ENCODE data around the gene CDH23. TPM values are rescaled to one million over a fixed set of nuclear protein-coding genes. Genes with fewer than 3 reads are reported as not detected.

CDH23 gene
- total RNA-seq, 2 experiments from 2014 or later, result 4.6 to 5.2 TPM

DNA sequence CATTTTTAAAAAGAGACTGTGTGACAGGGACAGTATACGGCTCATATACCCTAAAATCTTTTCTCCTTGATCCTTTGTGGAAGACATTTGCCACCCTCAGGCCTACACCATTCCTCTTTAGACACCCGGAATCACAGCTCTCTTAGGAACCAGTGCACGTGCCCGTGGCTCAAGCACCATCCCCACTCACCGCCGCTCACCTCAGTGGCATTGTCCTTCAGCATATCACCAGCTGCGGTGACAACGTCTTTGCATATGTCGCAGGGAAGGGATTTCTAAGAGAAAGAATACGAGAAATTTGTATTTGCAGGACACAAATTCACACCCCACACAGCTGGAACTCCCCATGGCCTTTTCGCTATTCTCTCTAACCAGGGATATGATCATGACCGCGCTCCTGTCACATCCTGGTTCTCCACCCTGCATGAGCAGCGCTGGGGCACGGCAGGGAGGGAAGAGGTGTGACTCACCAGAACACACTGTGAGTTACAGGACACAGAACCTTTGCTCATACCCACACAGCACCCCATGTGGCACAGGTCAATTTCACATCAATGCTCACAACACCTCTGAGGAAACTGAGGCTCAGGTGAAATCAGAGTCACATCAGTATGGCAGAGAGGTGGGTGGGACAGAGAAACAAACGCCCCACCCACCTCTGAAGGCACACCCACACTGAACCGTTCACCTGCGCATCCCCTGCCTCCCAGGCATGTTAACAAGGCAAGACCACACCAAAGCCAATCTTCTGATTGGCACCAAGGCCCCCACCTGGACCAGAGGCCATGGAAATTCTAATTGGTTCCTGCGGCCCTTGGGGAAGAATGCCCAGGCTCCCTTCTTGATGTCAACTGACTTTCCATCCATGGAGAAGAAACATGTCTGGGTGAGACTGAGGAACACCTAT is 435.2 kb downstream of the CDH23 start:
- H3K4me3 ChIP-seq (ENCODE audit: low read length), result no peak overlapping the region
- H3K36me3 Mint-ChIP-seq (ENCODE audit: low read depth), result peaks cover 59% of the 10 kb centered on the region
- POLR2A ChIA-PET, result no interaction called here
- no peak overlapping the region for H3K27ac Mint-ChIP-seq
- H3K36me3 ChIP-seq (ENCODE audit: insufficient read depth, low read length), result peaks cover 63% of the 10 kb centered on the region
- peak in 2 of 14 experiments; percentile 29 to 56 for DNase-seq
- H3K27me3 Mint-ChIP-seq, result no peaks in the 10 kb centered on the region
- peaks cover 16% of the 10 kb centered on the region for H3K4me1 Mint-ChIP-seq (ENCODE audit: low read depth)
- no peak overlapping the region for H3K4me3 Mint-ChIP-seq
- CTCF ChIA-PET, result no interaction called here
- peaks cover 0 to 3% of the 10 kb centered on the region in 2 experiments for H3K9me3 ChIP-seq (ENCODE audit: control insufficient read depth in 1 of 2, insufficient read depth in 1 of 2, low read length in 2 of 2)
- no peak for ATAC-seq (ENCODE audit: poor library complexity)
- H3K4me1 ChIP-seq (ENCODE audit: insufficient read depth, low read length), result peaks cover 19% of the 10 kb centered on the region
- TF ChIP-seq, protein P1, sequence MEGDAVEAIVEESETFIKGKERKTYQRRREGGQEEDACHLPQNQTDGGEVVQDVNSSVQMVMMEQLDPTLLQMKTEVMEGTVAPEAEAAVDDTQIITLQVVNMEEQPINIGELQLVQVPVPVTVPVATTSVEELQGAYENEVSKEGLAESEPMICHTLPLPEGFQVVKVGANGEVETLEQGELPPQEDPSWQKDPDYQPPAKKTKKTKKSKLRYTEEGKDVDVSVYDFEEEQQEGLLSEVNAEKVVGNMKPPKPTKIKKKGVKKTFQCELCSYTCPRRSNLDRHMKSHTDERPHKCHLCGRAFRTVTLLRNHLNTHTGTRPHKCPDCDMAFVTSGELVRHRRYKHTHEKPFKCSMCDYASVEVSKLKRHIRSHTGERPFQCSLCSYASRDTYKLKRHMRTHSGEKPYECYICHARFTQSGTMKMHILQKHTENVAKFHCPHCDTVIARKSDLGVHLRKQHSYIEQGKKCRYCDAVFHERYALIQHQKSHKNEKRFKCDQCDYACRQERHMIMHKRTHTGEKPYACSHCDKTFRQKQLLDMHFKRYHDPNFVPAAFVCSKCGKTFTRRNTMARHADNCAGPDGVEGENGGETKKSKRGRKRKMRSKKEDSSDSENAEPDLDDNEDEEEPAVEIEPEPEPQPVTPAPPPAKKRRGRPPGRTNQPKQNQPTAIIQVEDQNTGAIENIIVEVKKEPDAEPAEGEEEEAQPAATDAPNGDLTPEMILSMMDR (IDR thresholded peaks at IDR 0.05), result no peak
- intact Hi-C loops (cut with DNase I, micrococcal nuclease), result no loop called here
- no peaks in the 10 kb centered on the region for H3K27me3 ChIP-seq (ENCODE audit: control insufficient read depth in 1 of 2, insufficient read depth in 2 of 2, low read length in 2 of 2)
- no peaks in the 10 kb centered on the region for H3K9me3 Mint-ChIP-seq
- no peak overlapping the region for H3K27ac ChIP-seq (ENCODE audit: low read depth in 1 of 2, low read length in 2 of 2)

DNA sequence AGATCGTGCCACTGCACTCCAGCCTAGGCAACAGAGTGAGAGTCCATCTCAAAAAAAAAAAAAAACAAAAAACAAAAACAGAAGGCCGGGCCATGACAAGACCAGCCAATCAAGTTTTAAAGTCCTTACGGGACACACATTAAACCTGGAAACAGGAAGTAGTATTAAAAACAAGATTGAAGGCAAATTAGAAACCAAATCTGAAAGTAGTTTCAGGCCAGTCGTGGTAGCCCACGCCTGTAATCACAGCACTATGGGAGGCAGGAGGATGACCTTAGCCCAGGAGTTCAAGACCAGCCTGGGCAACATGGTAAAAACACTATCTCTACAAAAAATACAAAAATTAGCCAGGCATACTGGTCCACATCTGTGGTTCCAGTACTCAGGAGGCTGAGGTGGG is 436.2 kb downstream of the CDH23 start:
- intact Hi-C loops (cut with DNase I, micrococcal nuclease), result no loop called here
- no peaks in the 10 kb centered on the region for H3K27me3 Mint-ChIP-seq
- Histone ChIP-seq H3K27me3 (ENCODE audit: control insufficient read depth in 1 of 2, insufficient read depth in 2 of 2, low read length in 2 of 2) (no peaks in the 10 kb centered on the region), H3K4me3 (ENCODE audit: low read length) (no peak overlapping the region), H3K36me3 (ENCODE audit: insufficient read depth, low read length) (peaks cover 65% of the 10 kb centered on the region), H3K27ac (ENCODE audit: low read depth in 1 of 2, low read length in 2 of 2) (no peak overlapping the region), H3K4me1 (ENCODE audit: insufficient read depth, low read length) (peaks cover 29% of the 10 kb centered on the region), H3K9me3 (ENCODE audit: control insufficient read depth in 1 of 2, insufficient read depth in 1 of 2, low read length in 2 of 2) (peaks cover 0 to 3% of the 10 kb centered on the region in 2 experiments)
- H3K4me1 Mint-ChIP-seq (ENCODE audit: low read depth), result peaks cover 27% of the 10 kb centered on the region
- POLR2A ChIA-PET, result interaction anchor here (0.9 kb wide), 1 partner anchor 18 kb away, joined by 3 read pairs; the partner anchor contains the start of gene PSAP
- CTCF ChIA-PET, result interaction anchor here (1.2 kb wide), 1 partner anchor 63 kb away, joined by 3 read pairs; no protein-coding TSS in a partner anchor
- H3K4me3 Mint-ChIP-seq, result no peak overlapping the region
- TF ChIP-seq, protein P1 (IDR thresholded peaks at IDR 0.05), result no peak
- H3K27ac Mint-ChIP-seq, result no peak overlapping the region
- no peak for ATAC-seq (ENCODE audit: poor library complexity)
- no peak for DNase-seq
- H3K9me3 Mint-ChIP-seq, result no peaks in the 10 kb centered on the region
- peaks cover 59% of the 10 kb centered on the region for H3K36me3 Mint-ChIP-seq (ENCODE audit: low read depth)

DNA sequence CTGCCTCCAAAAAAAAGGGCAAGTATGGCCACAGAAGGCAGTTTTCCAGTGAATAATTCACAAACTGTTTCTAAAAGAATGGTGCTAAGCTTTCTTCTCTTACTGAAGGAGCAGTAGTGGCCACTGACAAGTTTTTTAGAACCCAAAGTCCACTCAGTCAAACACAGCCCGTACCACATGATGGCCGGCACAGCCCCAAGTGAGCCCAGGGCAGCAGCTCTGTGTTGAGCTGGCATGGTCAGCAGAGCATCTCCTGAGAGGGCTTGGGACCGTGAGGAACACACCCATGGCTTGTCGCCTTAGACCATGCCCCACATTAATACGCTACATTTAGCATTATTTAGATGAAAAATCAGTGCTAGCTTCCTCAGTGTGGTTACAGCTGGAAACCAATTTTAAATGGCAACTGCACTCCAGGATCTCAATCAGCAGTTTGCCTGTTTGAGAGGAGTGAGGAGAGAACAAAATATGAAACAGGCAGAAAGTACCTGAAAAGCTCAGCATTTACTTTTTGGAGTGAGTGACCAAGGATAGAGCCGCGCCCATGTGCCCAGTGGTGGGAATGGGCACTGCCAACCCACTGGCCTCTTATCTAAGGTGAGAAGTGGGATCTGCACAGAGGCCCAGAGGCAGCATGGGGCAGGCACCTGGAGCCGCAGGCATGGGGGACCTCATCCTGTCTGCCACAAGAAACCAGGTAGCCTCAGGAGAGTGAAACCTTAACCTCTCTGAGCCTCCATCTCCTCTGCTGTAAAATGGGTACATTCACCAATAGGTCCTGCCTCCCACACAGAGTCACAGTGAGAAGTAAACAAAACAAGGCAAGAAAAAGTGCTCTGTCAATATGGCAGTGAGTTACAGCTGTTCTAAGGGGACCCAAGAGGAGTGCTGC is 437.0 kb downstream of the CDH23 start:
- H3K27me3 Mint-ChIP-seq, result no peaks in the 10 kb centered on the region
- DNase-seq, result no peak
- H3K36me3 ChIP-seq (ENCODE audit: insufficient read depth, low read length), result peaks cover 65% of the 10 kb centered on the region
- intact Hi-C loops (cut with DNase I, micrococcal nuclease), result no loop called here
- ChIA-PET CTCF (interaction anchor here (1.2 kb wide), 1 partner anchor 63 kb away, joined by 3 read pairs; no protein-coding TSS in a partner anchor), POLR2A (interaction anchor here (0.9 kb wide), 1 partner anchor 18 kb away, joined by 3 read pairs; the partner anchor contains the start of gene PSAP)
- H3K4me3 Mint-ChIP-seq, result no peak overlapping the region
- H3K27me3 ChIP-seq (ENCODE audit: control insufficient read depth in 1 of 2, insufficient read depth in 2 of 2, low read length in 2 of 2), result no peaks in the 10 kb centered on the region
- TF ChIP-seq, protein P1 (IDR thresholded peaks at IDR 0.05), result no peak
- no peak overlapping the region for H3K27ac ChIP-seq (ENCODE audit: low read depth in 1 of 2, low read length in 2 of 2)
- peaks cover 0 to 3% of the 10 kb centered on the region in 2 experiments for H3K9me3 ChIP-seq (ENCODE audit: control insufficient read depth in 1 of 2, insufficient read depth in 1 of 2, low read length in 2 of 2)
- ATAC-seq (ENCODE audit: poor library complexity), result no peak
- no peaks in the 10 kb centered on the region for H3K9me3 Mint-ChIP-seq
- H3K36me3 Mint-ChIP-seq (ENCODE audit: low read depth), result peaks cover 56% of the 10 kb centered on the region
- peaks cover 34% of the 10 kb centered on the region for H3K4me1 Mint-ChIP-seq (ENCODE audit: low read depth)
- no peak overlapping the region for H3K27ac Mint-ChIP-seq
- peaks cover 33% of the 10 kb centered on the region for H3K4me1 ChIP-seq (ENCODE audit: insufficient read depth, low read length)
- no peak overlapping the region for H3K4me3 ChIP-seq (ENCODE audit: low read length)
